HuH-7 (cell line): ENCODE measurements around the gene IGF2.

Source experiments
- DNase-seq: peaks from one replicate; pipeline ENCODE4 v3.0.0; 2011; ENCODE audit warnings: low spot score

Gene IGF2

DNA sequence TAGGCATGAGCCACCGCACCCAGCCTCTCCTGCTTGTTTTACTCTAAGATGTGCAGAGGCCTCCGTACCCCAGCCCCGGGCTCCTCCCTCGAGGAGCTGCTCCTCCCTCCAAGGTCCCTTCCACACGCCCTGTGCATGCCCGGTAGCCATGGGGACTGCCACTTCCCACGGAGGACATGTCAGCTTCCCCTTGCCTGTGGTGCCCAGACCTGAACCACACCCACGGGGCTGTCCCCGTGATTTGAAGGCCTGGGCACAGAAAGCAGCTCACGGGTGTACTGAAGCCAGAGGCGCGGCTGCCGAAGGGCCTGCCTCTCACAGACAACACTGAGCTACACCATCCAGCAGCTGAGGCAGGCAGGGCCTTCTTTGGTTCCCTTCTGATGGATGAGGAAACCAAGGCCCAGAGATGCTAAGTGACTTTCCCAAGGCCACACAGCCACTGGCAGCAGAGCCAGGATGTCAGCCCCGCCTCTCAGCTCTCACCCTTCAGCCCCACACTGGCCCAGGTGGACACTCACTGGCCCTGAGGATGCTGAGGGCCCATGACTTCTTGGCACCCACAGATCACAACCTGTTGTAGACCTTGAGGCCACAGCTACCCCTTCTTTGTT lies 14.5 kb upstream of the IGF2 start:
- DNase-seq, result no peak

DNA sequence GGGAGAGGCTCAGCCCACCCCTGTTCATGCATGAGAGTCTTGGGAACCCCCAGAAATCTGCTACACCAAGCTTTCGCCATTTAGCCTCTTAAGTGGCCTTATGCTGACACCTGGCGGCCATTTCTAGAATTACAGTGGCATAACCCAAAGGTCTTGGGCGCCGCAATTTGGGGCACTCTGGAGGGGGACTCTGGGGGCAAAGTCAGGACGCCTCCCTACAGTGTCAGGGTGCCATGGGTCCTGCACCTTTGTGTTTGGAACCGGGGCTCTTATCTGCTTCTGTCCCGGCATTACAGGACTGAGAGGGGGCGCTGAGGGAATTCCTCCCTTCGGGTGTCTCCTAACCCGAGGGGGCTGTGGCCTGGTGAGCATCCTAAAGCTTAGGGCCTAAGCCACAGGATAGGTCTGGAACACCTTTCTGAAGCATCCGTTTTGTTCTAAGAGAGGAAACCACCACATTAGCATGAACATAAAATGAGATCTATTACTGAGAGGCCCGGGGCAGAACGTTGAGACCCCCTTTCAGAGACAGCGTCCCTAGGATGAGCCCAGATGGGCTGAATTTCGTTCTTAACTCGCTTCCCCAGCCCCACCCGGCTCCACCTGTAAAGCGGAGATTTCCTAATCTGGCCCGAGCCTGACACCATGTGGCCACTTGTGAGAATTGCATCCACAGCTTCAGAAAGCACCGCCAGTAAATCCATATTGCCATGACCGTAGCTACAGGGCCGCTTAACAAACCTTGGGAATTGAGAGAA lies 12.5 kb upstream of the IGF2 start:
- peak; percentile 98 for DNase-seq

GRCh38 chr11:2149864-2150847 lies 11.0 kb upstream of the IGF2 start:
- DNase-seq, result peak; percentile 83

DNA sequence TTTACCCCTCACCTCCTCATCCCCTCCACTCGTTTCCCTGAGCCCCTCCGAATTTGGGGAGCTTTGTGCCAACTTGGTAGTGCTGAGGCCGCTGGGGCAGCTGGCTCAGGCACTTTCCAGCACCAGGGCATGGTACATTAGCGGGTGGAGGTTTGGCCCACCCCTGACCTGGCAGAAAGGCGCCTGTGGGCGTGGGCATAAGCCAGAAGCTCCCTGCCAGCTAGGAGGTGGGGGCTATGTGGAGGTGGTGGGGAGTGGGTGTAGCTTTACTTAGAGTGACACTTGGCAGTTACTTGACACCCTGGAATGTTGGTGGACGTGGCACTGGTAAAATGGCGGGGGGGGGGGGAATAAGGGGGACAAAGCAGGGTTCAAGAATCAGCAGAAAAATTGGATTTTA lies 10.3 kb upstream of the IGF2 start:
- DNase-seq, result no peak

GRCh38 chr11:2148595-2148994 lies 9.4 kb upstream of the IGF2 start:
- DNase-seq, result no peak

- DNase-seq, result no peak
Observed at GRCh38 chr11:2147391-2147790, 8.2 kb upstream of the IGF2 start.

DNA sequence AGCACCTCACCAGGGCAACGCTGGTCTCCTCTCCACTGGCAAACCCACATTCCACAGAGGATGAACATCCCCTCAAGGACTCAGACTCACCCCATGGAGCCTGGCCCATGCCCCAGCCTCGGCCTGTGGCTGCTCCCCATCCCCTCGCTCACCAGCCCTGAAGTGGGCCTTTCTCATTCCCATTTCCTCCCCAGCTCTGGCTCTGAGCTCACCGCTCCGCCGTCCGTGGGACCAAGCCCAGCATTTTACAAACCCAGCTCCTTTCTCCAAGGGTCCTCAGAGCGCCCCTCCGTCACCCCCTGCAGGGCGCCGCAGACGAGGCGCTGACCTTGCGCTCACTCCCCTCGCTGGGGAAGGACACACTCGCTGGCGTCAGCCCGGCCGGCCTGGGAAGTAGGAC lies 6.9 kb upstream of the IGF2 start:
- no peak for DNase-seq

GRCh38 chr11:2144544-2145248 lies 5.5 kb upstream of the IGF2 start:
- DNase-seq, result no peak

GRCh38 chr11:2143799-2144543 lies 4.8 kb upstream of the IGF2 start:
- DNase-seq, result no peak

DNA sequence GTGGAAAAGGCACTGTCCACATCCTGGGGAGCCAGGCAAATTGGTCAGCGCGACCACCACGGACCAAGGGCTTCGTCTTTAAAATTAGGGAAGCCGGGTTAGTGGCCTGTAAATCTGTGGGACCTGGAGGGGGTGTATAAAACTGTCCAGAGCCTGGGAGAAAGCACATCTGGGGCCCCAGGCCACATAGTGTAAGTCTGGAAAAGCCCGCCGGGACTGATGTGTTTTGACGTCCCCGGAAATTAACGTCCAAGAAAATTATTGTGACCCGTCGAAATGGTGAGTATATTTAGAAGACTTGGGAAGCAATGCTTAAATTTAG lies 4.2 kb upstream of the IGF2 start:
- DNase-seq, result no peak

- DNase-seq, result no peak
Observed at GRCh38 chr11:2142762-2143202, 3.6 kb upstream of the IGF2 start.

DNA sequence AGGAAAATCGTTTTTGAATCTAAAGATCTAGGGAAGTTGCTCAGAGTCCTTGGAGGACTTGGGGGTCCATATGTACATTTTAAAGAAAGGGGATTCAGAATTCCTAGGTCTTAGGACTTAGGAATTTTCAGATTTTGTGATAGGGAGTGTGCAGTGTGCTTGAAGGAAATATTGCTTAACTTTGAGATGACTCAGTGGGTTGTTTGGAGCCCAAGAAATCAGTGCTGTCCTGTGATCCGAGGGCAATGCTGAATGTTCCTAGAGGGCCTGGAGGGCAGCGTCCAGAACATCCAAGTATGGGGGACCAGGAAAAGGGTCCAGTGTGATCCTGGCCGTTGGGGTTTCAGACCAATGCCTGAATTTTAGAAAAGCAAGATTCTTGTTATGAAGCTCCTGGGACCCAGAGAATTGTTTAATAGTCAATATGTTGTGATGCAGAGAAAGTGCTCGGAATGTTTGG lies 3.1 kb upstream of the IGF2 start:
- no peak for DNase-seq

GRCh38 chr11:2140411-2141400 lies 1.5 kb upstream of the IGF2 start:
- no peak for DNase-seq

- DNase-seq, result no peak
Observed at GRCh38 chr11:2139621-2140337, 590 bp upstream of the IGF2 start.

DNA sequence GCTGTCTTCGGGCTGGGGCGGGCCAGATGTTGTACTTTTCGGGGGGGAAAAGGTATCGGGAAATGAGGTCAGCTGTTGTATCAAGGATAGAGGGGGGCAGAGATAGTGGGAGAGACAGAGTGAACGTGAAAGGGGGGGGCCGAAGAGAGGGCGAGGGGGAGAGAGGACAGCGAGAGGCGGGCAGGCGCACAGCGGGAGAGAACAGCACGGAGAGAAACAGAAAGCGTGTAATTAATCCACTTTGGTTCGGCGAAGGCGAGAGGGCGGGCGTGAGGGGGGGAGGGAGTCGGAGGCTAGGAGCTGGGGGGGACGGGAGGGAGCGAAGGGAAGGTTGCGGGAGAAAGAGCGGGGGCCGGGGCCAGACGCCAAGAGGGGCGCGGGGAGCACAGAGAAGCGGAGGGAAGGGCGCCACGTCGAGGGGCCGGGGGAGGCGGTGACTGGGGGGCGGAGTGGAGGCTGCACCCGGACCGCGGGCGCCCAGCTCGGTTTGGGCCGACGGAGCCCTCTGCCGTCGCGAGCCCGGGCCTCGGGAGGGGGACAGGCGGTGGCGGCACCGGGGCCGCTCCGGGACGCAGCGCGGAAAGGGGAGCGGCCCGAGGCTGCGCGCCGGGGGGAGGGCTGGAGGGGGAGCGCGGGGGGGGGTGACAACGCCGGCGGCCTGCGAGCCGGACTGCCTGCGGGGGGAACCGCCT lies 612 bp downstream of the IGF2 start:
- no peak for DNase-seq

GRCh38 chr11:2138068-2138430 lies 1.1 kb downstream of the IGF2 start:
- DNase-seq, result peak; percentile 57

- peak; percentile 99 for DNase-seq
Observed at GRCh38 chr11:2137202-2138067, 1.8 kb downstream of the IGF2 start.

DNA sequence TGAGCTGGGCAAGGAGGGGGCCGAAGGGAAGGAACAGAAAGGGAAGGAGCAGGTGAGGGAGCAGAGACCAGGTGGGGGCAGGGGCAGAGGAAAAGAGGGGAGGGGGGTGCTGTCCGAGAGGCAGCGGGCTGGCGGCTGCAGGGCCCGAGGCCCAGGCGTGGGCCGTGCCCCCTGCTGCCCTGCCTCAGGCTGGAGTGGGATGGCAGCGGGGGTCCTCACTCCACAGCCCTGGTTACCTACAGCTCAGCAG lies 2.3 kb downstream of the IGF2 start:
- DNase-seq, result no peak
